PFSK-1 (cell line): ENCODE data around the gene MYRF.

Experiments
- FOXP2 ChIP-seq: optimal IDR thresholded peaks from 2 replicates; pipeline ENCODE3; 2011; ENCODE audit warnings: borderline replicate concordance, control low read depth, inconsistent platforms; ENCODE audit not compliant: insufficient read depth; ENCODE audit errors: extremely low read length, extremely low read depth
- POLR2AphosphoS5 ChIP-seq: IDR thresholded peaks from 2 replicates; pipeline ENCODE4 v1.6.1; 2012; ENCODE audit warnings: low read depth, mild to moderate bottlenecking, control low read depth, low read length, moderate library complexity
- SIN3A ChIP-seq: IDR thresholded peaks from 2 replicates; pipeline ENCODE4 v1.6.1; 2012; ENCODE audit warnings: mild to moderate bottlenecking, low read length, moderate library complexity, borderline replicate concordance; ENCODE audit not compliant: insufficient read depth
- TAF1 ChIP-seq: IDR thresholded peaks from 2 replicates; pipeline ENCODE4 v1.6.1; 2012; ENCODE audit warnings: low read length, control low read depth, borderline replicate concordance; ENCODE audit not compliant: insufficient read depth
- TF ChIP-seq, protein P1 (sequence below), 2 experiments: IDR thresholded peaks; 2 replicates each; pipeline versions ENCODE4 v1.6.1 to v1.8.0; 2011 to 2012; ENCODE audit warnings: low read depth in 2 of 2, low read length in 2 of 2, control low read depth in 1 of 2, inconsistent platforms in 1 of 2, mild to moderate bottlenecking in 1 of 2, moderate library complexity in 1 of 2; ENCODE audit not compliant: insufficient read depth in 1 of 2

MYRF gene

DNA sequence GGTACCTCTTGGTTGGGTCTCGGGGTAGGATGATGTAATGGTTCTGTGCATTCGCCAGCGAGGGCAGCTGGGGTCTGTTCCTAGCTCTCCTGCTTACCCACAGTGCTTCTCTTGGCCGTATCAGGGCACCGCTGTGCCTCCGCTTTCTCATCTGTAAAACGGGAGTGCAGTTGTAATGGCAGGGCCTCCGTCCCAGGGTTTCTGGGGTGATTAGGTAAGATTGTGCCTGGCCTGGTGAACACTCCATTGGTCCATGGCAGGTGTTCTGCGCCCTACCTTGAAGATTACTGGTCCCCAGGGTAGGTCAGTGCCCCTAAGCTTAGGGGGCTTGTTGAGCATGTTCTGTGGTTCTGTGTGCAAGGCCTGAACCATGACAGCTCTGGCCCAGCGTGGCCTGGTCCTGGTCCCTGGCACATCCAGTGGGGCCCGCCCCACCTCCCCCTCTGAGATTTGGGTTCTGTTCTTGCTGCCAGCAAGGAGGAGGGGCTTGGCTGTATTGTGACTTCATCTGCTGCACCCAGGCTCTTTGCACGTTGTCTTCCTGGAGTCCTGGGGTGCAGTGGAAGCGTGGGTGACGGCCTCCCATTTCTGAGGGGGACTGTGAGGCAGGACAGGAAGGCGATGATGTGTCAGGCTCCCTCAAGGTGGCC, 4.9 kb downstream of the MYRF start:
- TF ChIP-seq TAF1 (no peak), SIN3A (no peak), FOXP2 (no peak), POLR2AphosphoS5 (no peak)
- TF ChIP-seq, protein P1, sequence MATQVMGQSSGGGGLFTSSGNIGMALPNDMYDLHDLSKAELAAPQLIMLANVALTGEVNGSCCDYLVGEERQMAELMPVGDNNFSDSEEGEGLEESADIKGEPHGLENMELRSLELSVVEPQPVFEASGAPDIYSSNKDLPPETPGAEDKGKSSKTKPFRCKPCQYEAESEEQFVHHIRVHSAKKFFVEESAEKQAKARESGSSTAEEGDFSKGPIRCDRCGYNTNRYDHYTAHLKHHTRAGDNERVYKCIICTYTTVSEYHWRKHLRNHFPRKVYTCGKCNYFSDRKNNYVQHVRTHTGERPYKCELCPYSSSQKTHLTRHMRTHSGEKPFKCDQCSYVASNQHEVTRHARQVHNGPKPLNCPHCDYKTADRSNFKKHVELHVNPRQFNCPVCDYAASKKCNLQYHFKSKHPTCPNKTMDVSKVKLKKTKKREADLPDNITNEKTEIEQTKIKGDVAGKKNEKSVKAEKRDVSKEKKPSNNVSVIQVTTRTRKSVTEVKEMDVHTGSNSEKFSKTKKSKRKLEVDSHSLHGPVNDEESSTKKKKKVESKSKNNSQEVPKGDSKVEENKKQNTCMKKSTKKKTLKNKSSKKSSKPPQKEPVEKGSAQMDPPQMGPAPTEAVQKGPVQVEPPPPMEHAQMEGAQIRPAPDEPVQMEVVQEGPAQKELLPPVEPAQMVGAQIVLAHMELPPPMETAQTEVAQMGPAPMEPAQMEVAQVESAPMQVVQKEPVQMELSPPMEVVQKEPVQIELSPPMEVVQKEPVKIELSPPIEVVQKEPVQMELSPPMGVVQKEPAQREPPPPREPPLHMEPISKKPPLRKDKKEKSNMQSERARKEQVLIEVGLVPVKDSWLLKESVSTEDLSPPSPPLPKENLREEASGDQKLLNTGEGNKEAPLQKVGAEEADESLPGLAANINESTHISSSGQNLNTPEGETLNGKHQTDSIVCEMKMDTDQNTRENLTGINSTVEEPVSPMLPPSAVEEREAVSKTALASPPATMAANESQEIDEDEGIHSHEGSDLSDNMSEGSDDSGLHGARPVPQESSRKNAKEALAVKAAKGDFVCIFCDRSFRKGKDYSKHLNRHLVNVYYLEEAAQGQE (IDR thresholded peaks at IDR 0.05; ENCODE audit: insufficient read depth in 1 of 2, low read depth in 2 of 2, low read length in 2 of 2): no peak

DNA sequence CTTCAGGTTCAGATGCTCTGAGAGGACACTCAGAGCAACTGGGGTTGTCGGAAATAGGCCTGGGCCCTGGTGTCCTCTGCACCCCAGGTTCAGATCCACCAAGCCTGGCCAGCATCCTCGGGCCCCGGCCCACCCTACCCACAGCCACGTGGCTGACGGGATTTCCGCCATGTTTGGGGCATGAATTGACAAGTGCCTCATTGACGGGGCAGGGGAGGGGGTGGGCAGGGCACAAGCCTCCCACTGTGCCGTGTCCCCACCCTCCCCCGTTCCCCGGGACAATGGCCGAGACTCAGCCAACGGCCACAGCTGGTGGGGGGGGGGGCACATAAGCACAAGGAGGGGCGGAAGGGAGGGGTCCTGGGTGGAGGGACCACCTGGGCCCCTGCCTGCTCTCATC, 8.5 kb downstream of the MYRF start:
- no peak for TF ChIP-seq POLR2AphosphoS5

DNA sequence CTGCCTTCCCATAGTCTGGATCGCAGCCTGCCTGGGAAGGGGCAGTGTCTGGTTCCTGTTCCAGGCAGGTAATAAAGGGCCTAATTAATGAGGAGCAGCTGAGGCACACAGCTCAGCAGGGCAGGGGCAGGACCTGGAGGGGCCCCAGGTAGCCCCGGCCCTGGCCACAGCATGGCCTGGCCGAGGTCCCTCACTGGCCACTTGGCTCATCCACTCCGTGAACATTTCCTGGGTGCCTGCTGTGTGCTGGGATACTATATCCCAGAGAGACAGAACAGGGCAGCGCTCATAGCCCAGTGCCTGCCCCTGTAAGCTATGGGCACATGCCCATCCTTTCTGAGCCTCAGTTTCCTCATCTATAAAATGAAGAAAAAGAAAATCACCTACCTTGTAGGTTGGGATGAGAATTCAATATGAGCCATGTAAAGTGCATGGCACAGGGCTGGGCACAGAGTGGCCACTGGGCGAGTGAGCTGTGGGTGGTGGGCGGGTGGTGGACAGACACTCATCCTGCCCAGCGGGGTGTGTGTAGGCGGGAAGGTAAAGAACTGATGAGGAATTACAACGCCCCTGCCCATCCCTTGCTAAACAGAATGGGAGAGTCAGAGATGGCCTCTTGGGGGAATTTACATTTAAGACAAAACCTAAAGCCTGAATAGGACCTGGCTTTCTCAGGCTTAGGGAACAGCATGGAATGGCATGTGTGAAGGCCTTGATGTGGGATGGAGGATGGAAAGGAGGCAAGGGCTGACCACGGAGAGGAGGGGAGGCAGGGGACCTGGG, 9.2 kb downstream of the MYRF start:
- TF ChIP-seq FOXP2: no peak
- no peak for TF ChIP-seq POLR2AphosphoS5
- TF ChIP-seq, protein P1 (IDR thresholded peaks at IDR 0.05; ENCODE audit: insufficient read depth in 1 of 2, low read depth in 2 of 2, low read length in 2 of 2): no peak
- no peak for TF ChIP-seq SIN3A
- no peak for TF ChIP-seq TAF1

DNA sequence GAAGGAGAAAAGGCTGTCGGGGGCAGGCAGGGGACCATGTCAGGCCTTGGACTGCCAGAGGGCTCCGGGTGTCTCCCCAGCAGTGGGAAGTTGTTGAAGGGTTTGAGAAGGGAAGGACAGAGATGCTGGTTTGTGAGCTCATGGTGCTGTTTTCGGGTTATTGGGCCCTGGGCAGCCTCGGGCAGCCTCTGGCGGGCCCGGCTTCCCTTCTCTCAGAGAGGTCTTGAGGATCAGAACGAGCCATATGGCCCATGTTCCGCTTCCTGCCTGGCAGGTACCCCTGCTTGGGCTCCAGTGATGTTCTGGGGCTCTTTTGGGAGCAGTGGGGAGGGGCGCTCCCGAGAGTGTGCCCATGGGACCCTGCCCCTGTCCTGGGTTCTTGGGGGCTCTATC, 9.8 kb downstream of the MYRF start:
- TF ChIP-seq SIN3A (no peak), TAF1 (no peak), POLR2AphosphoS5 (no peak), FOXP2 (no peak)
- TF ChIP-seq, protein P1 (IDR thresholded peaks at IDR 0.05; ENCODE audit: insufficient read depth in 1 of 2, low read depth in 2 of 2, low read length in 2 of 2): no peak

DNA sequence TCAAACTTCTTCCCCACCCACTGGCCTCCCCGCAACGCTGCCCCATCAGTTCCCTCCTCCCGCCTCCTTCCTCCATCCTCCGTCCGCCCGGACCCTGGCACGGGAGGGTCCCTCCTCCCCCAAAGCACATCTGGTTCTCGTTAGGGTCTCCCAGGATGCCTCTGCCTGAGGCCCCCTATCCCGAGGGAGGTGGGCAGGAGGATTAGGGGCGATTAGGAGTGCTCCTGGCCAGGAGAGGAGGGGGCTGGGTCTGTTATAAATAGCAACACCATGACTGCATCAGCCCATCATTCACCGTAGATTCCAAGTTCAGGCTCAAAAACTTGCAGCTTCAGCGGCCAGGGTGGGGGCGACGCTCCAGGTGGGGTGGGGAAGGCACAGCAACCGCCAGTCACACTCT, 10.4 kb downstream of the MYRF start:
- TF ChIP-seq POLR2AphosphoS5: no peak

DNA sequence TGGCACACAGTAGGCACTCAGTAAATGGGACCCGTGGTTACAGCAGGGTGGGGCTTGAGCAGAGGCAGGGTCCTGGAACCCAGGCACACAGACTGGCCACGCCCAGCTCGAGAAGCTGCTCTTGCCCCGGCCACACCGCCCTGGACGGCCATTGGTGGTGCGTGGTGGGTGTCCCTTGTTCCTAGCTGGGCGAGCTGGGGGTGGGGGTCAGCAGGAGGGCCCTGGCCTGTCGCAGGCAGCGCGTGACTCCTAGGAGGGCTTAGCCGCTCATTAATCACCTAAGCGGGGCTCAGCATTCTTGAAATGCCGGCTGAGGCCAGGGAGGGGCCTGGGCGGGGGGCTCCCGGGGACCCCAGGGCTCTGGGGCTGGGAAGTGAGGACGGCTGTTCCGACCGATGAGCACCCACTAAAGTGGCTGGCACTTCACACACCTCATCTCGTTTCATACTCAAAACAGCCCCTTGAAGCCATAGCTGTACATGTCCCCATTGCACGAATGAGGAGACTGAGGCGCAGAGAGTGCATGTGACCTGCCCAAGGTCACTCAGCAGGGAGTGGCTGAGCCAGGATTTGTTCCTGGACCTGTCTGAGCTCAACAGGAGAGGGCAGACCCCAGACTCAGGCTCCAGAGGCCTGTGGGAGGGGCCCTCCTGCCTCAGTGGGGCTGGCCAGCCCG, 11.6 kb downstream of the MYRF start:
- TF ChIP-seq FOXP2 (no peak), TAF1 (no peak), POLR2AphosphoS5 (no peak), SIN3A (no peak)
- TF ChIP-seq, protein P1 (IDR thresholded peaks at IDR 0.05; ENCODE audit: insufficient read depth in 1 of 2, low read depth in 2 of 2, low read length in 2 of 2): no peak
